IMR-90 (cell line): Measurements from ENCODE around the gene CRYBG3. TPM values are rescaled to one million over a fixed set of nuclear protein-coding genes. Genes with fewer than 3 reads are reported as not detected.

ENCODE experiments used
- ATAC-seq: fragments of 200-7000 bp; cut with Tn5 transposase; 2 replicates; pipeline ENCODE4 v1.9.1; 2020; ENCODE audit warnings: low read depth, mild to moderate bottlenecking, moderate library complexity
- BruUV-seq: library from RNA; stranded (reverse); fragments of 400-500 nt; replicated peaks from 2 replicates; lab custom pipeline; 2021; lab: Mats Ljungman, UMichigan
- CTCF ChIA-PET: fragments of 300-600 bp; formaldehyde crosslinking; extraction: SDS; loops from one replicate; lab custom pipeline; 2021; ENCODE audit warnings: antibody characterized with exemption; lab: Yijun Ruan, JAX
- POLR2A ChIA-PET: fragments of 300-600 bp; sonication (Branson Sonifier 250); formaldehyde crosslinking; loops from one replicate; lab custom pipeline; 2022; ENCODE audit warnings: antibody characterized with exemption; ENCODE audit not compliant: unreplicated experiment; lab: Charles Lee
- DNase-seq: peaks from one replicate; pipeline ENCODE4 v3.0.0; 2013
- H2AFZ ChIP-seq: replicated peaks from 2 replicates; pipeline ENCODE3; 2013; ENCODE audit warnings: low read length, mild to moderate bottlenecking; ENCODE audit not compliant: poor library complexity
- H2AK5ac ChIP-seq: 2 replicates; pipeline ENCODE4 v1.6.1; 2013; ENCODE audit warnings: low read depth, low read length, inconsistent platforms
- H2AK9ac ChIP-seq: replicated peaks from 2 replicates; pipeline ENCODE3; 2013; ENCODE audit warnings: mild to moderate bottlenecking, low read depth, low read length, moderate library complexity; ENCODE audit not compliant: poor library complexity
- H2BK120ac ChIP-seq: 2 replicates; pipeline ENCODE4 v1.6.1; 2013; ENCODE audit warnings: low read depth, low read length, inconsistent platforms
- H2BK15ac ChIP-seq: 3 replicates; pipeline ENCODE4 v1.6.1; 2013; ENCODE audit warnings: low read depth, low read length, inconsistent platforms
- H2BK20ac ChIP-seq: 2 replicates; pipeline ENCODE4 v1.6.1; 2013; ENCODE audit warnings: low read depth, mild to moderate bottlenecking, inconsistent platforms, low read length, moderate library complexity
- H2BK5ac ChIP-seq: 2 replicates; pipeline ENCODE4 v1.6.1; 2013; ENCODE audit warnings: mild to moderate bottlenecking, low read depth, low read length, inconsistent platforms; ENCODE audit not compliant: poor library complexity, severe bottlenecking
- H3K14ac ChIP-seq: replicated peaks from 2 replicates; pipeline ENCODE4 v1.6.1; 2013; ENCODE audit warnings: low read depth, low read length, inconsistent platforms
- H3K18ac ChIP-seq: 2 replicates; pipeline ENCODE4 v1.6.1; 2013; ENCODE audit warnings: low read depth, low read length, control low read depth
- H3K23ac ChIP-seq: 2 replicates; pipeline ENCODE4 v1.6.1; 2013; ENCODE audit warnings: low read depth, low read length, inconsistent platforms
- H3K27ac ChIP-seq: 2 replicates; pipeline ENCODE4 v1.5.1; 2013; ENCODE audit warnings: mild to moderate bottlenecking, control low read depth, low read length; ENCODE audit not compliant: insufficient read depth
- H3K27me3 ChIP-seq: 2 replicates; pipeline ENCODE4 v1.6.1; 2013; ENCODE audit warnings: low read length; ENCODE audit not compliant: control insufficient read depth, insufficient read depth
- H3K36me3 ChIP-seq: 2 replicates; pipeline ENCODE4 v1.6.1; 2013; ENCODE audit warnings: low read length, mixed read lengths; ENCODE audit not compliant: control insufficient read depth, insufficient read depth
- H3K4ac ChIP-seq: 2 replicates; pipeline ENCODE4 v1.6.1; 2013; ENCODE audit warnings: low read depth, low read length, inconsistent platforms
- H3K4me1 ChIP-seq: 2 replicates; pipeline ENCODE4 v1.6.1; 2013; ENCODE audit warnings: low read length, mixed read lengths; ENCODE audit not compliant: control insufficient read depth, insufficient read depth
- H3K4me2 ChIP-seq: 2 replicates; pipeline ENCODE4 v1.6.1; 2013; ENCODE audit warnings: low read depth, mild to moderate bottlenecking, control low read depth, low read length, moderate library complexity
- H3K4me3 ChIP-seq: 2 replicates; pipeline ENCODE4 v1.5.1; 2013; ENCODE audit warnings: low read depth, mild to moderate bottlenecking, control low read depth, low read length, moderate library complexity; ENCODE audit not compliant: insufficient read depth
- H3K56ac ChIP-seq: 2 replicates; pipeline ENCODE4 v1.6.1; 2013; ENCODE audit warnings: low read length, inconsistent platforms; ENCODE audit not compliant: insufficient read depth; ENCODE audit errors: extremely low read depth
- H3K79me1 ChIP-seq, 2 experiments: 2 replicates each; pipeline ENCODE4 v1.6.1; 2013; ENCODE audit warnings: low read length in 2 of 2, inconsistent platforms in 1 of 2, low read depth in 1 of 2
- H3K9ac ChIP-seq: 2 replicates; pipeline ENCODE4 v1.6.1; 2013; ENCODE audit warnings: low read depth, low read length, control low read depth
- H3K9me1 ChIP-seq: 2 replicates; pipeline ENCODE4 v1.6.1; 2013; ENCODE audit warnings: low read length, inconsistent platforms; ENCODE audit not compliant: insufficient read depth
- H3K9me3 ChIP-seq: 2 replicates; pipeline ENCODE4 v1.6.1; 2013; ENCODE audit warnings: low read length; ENCODE audit not compliant: control insufficient read depth, insufficient read depth
- H4K20me1 ChIP-seq: 2 replicates; pipeline ENCODE4 v1.6.1; 2013; ENCODE audit warnings: low read length, inconsistent platforms; ENCODE audit not compliant: insufficient read depth
- H4K5ac ChIP-seq: 2 replicates; pipeline ENCODE4 v1.6.1; 2013; ENCODE audit warnings: mild to moderate bottlenecking, low read depth, low read length, control low read depth
- H4K8ac ChIP-seq, 2 experiments: 2 replicates each; pipeline ENCODE4 v1.6.1; 2013; ENCODE audit warnings: low read depth in 2 of 2, low read length in 2 of 2, control low read depth in 1 of 2, inconsistent platforms in 1 of 2
- H4K91ac ChIP-seq: 2 replicates; pipeline ENCODE4 v1.6.1; 2013; ENCODE audit warnings: low read depth, low read length, inconsistent platforms; ENCODE audit not compliant: insufficient read depth
- BHLHE40 ChIP-seq: fragments of 150-350 bp; IDR thresholded peaks from 2 replicates; pipeline ENCODE4 v1.6.1; 2016; ENCODE audit warnings: mild to moderate bottlenecking, low read depth, low read length
- CEBPB ChIP-seq: IDR thresholded peaks from 2 replicates; pipeline ENCODE4 v1.6.1; 2012; ENCODE audit warnings: low read depth, low read length, improper control_type of control experiment
- CHD1 ChIP-seq: IDR thresholded peaks from 2 replicates; pipeline ENCODE4 v1.6.1; 2012; ENCODE audit warnings: low read depth, low read length, improper control_type of control experiment
- FOS ChIP-seq: fragments of 150-350 bp; IDR thresholded peaks from 2 replicates; pipeline ENCODE4 v1.6.1; 2016; ENCODE audit warnings: low read depth, low read length
- MAFK ChIP-seq: IDR thresholded peaks from 2 replicates; pipeline ENCODE4 v1.6.1; 2012; ENCODE audit warnings: low read depth, low read length, improper control_type of control experiment
- MAZ ChIP-seq: IDR thresholded peaks from 2 replicates; pipeline ENCODE4 v1.6.1; 2012; ENCODE audit warnings: low read depth, mild to moderate bottlenecking, low read length, improper control_type of control experiment, moderate library complexity, borderline replicate concordance
- MXI1 ChIP-seq: IDR thresholded peaks from 2 replicates; pipeline ENCODE4 v1.6.1; 2012; ENCODE audit warnings: low read depth, mild to moderate bottlenecking, low read length, moderate library complexity, borderline replicate concordance
- NFE2L2 ChIP-seq: fragments of 150-350 bp; IDR thresholded peaks from 2 replicates; pipeline ENCODE4 v1.6.1; 2016; ENCODE audit warnings: low read depth, mild to moderate bottlenecking, low read length
- POLR2A ChIP-seq: IDR thresholded peaks from 2 replicates; pipeline ENCODE4 v1.6.1; 2012; ENCODE audit warnings: mild to moderate bottlenecking, low read depth, low read length
- RAD21 ChIP-seq: IDR thresholded peaks from 2 replicates; pipeline ENCODE4 v1.6.1; 2012; ENCODE audit warnings: low read length, improper control_type of control experiment
- RCOR1 ChIP-seq: IDR thresholded peaks from 2 replicates; pipeline ENCODE4 v1.6.1; 2012; ENCODE audit warnings: mild to moderate bottlenecking, low read length, improper control_type of control experiment; ENCODE audit not compliant: insufficient replicate concordance
- RFX5 ChIP-seq: IDR thresholded peaks from 2 replicates; pipeline ENCODE4 v1.8.0; 2012; ENCODE audit warnings: low read depth, mild to moderate bottlenecking, low read length, moderate library complexity
- SMC3 ChIP-seq: fragments of 150-350 bp; IDR thresholded peaks from 2 replicates; pipeline ENCODE4 v1.6.1; 2016; ENCODE audit warnings: low read depth, mild to moderate bottlenecking, antibody characterized with exemption, low read length, moderate library complexity
- WGBS, 2 experiments: methylation state at CpG; one replicate each; pipeline versions ENCODE4 v1.1.5 to v1.1.7; 2013; ENCODE audit warnings: missing lambda C conversion rate in 2 of 2; ENCODE audit not compliant: insufficient read length in 1 of 2; ENCODE audit errors: extremely low coverage in 2 of 2; 5-methylcytosine and 5-hydroxymethylcytosine counted together
- dilution Hi-C: fragments of 300-500 bp; cut with HindIII; formaldehyde crosslinking; loops from one replicate; pipeline ENCODE4 v1.14.3; 2018; ENCODE audit warnings: low sequenced_read_pairs; ENCODE audit not compliant: unreplicated experiment
- in situ Hi-C: fragments of 300-500 bp; cut with MboI; formaldehyde crosslinking; loops from 3 replicates; pipeline ENCODE4 v1.14.3; 2019; ENCODE audit warnings: low sequenced_read_pairs, inconsistent platforms, mixed read lengths
- intact Hi-C: fragments of 100-400 bp; cut with micrococcal nuclease; formaldehyde crosslinking; loops from 2 replicates; pipeline ENCODE4 v1.10.0; 2022
- polyA plus RNA-seq, 3 experiments: library from polyadenylated mRNA; depleted of rRNA; stranded (reverse); fragments of >200 nt; gene quantifications; 2 replicates each; pipeline ENCODE4 v1.2.3, GENCODE V29; 2012; ENCODE audit warnings: low replicate concordance in 1 of 3
- total RNA-seq: library from RNA; depleted of rRNA; stranded (reverse); fragments of >200 nt; gene quantifications from 2 replicates; pipeline ENCODE4 v1.2.3, GENCODE V29; 2012
- TF ChIP-seq, protein P1 (sequence below): fragments of 150-350 bp; IDR thresholded peaks from 2 replicates; pipeline ENCODE4 v1.6.1; 2016; ENCODE audit warnings: low read depth, mild to moderate bottlenecking, low read length, moderate library complexity, borderline replicate concordance
- TF ChIP-seq, protein P2 (sequence below): conservative IDR thresholded peaks from 2 replicates; pipeline ENCODE4 v1.5.1; 2012; ENCODE audit warnings: mild to moderate bottlenecking, low read depth, low read length, improper control_type of control experiment
- TF ChIP-seq, protein P3 (sequence below): fragments of 150-350 bp; IDR thresholded peaks from 2 replicates; pipeline ENCODE4 v1.6.1; 2017; ENCODE audit warnings: mild to moderate bottlenecking, antibody characterized with exemption, low read length, low read depth

CRYBG3 gene
- total and polyA plus RNA-seq, 2 of the 4 experiments (the other 2 are of a cell fraction) = 4.9 to 26.2 TPM

DNA sequence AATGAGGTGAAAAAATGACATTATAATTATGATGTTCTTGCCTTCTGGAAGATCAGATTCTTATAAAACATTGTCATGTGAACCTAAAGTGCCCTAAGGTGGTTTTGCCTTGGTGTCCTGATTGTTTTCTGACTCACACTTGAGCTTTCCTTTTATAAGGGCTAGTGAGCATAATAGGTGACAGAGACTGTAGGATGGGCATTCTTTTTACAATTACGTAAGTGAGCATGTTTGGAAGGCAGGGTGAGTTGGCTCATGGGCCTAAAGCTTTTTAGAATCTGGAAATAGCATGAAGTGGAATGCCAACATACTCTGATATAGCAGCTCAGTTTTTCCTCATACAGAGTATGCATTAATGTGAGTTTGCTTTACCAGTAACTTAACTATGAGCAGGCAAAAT lies 41.2 kb downstream of the CRYBG3 start:
- Histone ChIP-seq H3K18ac (no peak overlapping the region), H3K14ac (no peak overlapping the region), H3K4ac (no peak overlapping the region), H3K56ac (no peak overlapping the region), H3K27me3 (no peaks in the 10 kb centered on the region), H4K8ac (no peak overlapping the region), H2AK5ac (no peak overlapping the region), H3K9ac (no peak overlapping the region), H2BK15ac (no peak overlapping the region), H3K4me3 (no peak overlapping the region), H2BK20ac (no peak overlapping the region), H3K4me1 (peaks cover 3% of the 10 kb centered on the region; the same call in 1 of the 2 replicates), H4K20me1 (no peaks in the 10 kb centered on the region; the same call in 1 of the 2 replicates), H3K9me1 (peaks cover 4% of the 10 kb centered on the region; the same call in 1 of the 2 replicates), H4K91ac (no peak overlapping the region), H3K36me3 (no peaks in the 10 kb centered on the region), H2BK120ac (no peak overlapping the region), H2BK5ac (no peak overlapping the region), H3K4me2 (no peak overlapping the region), H3K23ac (no peak overlapping the region), H3K27ac (no peak overlapping the region), H3K9me3 (no peaks in the 10 kb centered on the region), H2AFZ (no peak overlapping the region), H3K79me1 (peaks cover 9 to 13% of the 10 kb centered on the region in 2 experiments), H4K5ac (no peak overlapping the region), H2AK9ac (no peak overlapping the region)
- intact Hi-C loops (no loop called here), in situ Hi-C loops (no loop called here), dilution Hi-C loops (no loop called here)
- CTCF ChIA-PET = no interaction called here
- no peak for ATAC-seq
- TF ChIP-seq CHD1 = no peak
- TF ChIP-seq MAZ = no peak
- no peak for TF ChIP-seq POLR2A
- TF ChIP-seq, protein P1, sequence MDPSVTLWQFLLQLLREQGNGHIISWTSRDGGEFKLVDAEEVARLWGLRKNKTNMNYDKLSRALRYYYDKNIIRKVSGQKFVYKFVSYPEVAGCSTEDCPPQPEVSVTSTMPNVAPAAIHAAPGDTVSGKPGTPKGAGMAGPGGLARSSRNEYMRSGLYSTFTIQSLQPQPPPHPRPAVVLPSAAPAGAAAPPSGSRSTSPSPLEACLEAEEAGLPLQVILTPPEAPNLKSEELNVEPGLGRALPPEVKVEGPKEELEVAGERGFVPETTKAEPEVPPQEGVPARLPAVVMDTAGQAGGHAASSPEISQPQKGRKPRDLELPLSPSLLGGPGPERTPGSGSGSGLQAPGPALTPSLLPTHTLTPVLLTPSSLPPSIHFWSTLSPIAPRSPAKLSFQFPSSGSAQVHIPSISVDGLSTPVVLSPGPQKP = no peak
- TF ChIP-seq SMC3 = no peak
- TF ChIP-seq, protein P2, sequence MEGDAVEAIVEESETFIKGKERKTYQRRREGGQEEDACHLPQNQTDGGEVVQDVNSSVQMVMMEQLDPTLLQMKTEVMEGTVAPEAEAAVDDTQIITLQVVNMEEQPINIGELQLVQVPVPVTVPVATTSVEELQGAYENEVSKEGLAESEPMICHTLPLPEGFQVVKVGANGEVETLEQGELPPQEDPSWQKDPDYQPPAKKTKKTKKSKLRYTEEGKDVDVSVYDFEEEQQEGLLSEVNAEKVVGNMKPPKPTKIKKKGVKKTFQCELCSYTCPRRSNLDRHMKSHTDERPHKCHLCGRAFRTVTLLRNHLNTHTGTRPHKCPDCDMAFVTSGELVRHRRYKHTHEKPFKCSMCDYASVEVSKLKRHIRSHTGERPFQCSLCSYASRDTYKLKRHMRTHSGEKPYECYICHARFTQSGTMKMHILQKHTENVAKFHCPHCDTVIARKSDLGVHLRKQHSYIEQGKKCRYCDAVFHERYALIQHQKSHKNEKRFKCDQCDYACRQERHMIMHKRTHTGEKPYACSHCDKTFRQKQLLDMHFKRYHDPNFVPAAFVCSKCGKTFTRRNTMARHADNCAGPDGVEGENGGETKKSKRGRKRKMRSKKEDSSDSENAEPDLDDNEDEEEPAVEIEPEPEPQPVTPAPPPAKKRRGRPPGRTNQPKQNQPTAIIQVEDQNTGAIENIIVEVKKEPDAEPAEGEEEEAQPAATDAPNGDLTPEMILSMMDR = no peak
- no peak for TF ChIP-seq NFE2L2
- no peak for TF ChIP-seq RFX5
- no peak for TF ChIP-seq BHLHE40
- no peak for TF ChIP-seq RAD21
- TF ChIP-seq MXI1 = no peak
- no peak for TF ChIP-seq RCOR1
- TF ChIP-seq, protein P3, sequence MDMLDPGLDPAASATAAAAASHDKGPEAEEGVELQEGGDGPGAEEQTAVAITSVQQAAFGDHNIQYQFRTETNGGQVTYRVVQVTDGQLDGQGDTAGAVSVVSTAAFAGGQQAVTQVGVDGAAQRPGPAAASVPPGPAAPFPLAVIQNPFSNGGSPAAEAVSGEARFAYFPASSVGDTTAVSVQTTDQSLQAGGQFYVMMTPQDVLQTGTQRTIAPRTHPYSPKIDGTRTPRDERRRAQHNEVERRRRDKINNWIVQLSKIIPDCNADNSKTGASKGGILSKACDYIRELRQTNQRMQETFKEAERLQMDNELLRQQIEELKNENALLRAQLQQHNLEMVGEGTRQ = no peak
- no peak for TF ChIP-seq MAFK
- no peak for TF ChIP-seq CEBPB
- TF ChIP-seq FOS = no peak
- POLR2A ChIA-PET = no interaction called here
- no TSS peak for BruUV-seq
- WGBS, 2 experiments = no CpG with 5 or more reads among the region's 1 CpG
- DNase-seq = peak; percentile 12
